UCSD-AML1 (cell line): ENCODE data around the gene TBC1D4.
"Not testable (repeated sequence)": the region's sequence is repeated elsewhere in the genome, so short reads cannot be mapped to it uniquely, and the experiment has no call there.

Experiments
- DNase-seq: peaks from one replicate; lab custom pipeline; 2025; ENCODE audit not compliant: unreplicated experiment; lab: John Stamatoyannopoulos, UW

TBC1D4 gene

GRCh38 chr13:75455962-75456361 is 26.0 kb downstream of the TBC1D4 start:
- DNase-seq = no peak

DNA sequence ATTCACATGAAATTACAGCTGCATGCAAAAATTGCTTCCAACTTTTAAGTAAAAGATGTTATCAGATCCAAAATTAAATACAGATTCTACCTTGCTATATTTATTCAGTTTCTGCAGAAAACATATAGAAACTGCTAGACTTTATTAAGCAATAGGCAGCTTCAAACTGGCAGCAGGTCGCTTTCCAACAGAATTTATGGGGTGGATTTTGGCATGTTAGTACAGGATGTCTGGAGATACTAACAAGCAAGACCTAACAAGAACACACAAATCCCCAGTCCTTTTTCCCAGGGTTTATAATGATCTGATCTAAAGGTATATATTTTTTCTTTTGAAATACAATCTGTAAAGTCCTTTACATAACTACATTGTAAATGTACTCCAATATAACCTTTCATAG is 27.5 kb downstream of the TBC1D4 start:
- no peak for DNase-seq

- DNase-seq = no peak
Measured at GRCh38 chr13:75452564-75452963, 29.4 kb downstream of the TBC1D4 start.

GRCh38 chr13:75447493-75447892 is 34.5 kb downstream of the TBC1D4 start:
- DNase-seq = no peak

DNA sequence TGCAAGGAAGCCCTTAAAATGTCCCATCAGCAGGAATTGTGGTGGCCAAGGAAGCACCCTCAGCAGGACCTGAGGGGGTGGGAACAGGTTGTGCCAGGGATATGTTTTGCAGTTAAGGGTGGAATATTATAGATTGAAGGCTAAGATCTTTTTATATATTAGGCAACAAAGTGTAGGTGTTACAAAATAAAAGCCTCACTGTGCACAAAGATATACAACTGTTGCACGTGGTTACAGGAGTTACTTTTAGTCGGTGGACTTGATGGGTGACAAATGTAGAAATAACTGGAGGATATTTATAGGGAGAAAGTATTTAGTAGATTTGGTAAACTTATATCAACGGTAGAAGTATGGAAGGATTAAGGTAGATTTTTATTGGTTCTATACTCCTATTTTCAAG is 35.1 kb downstream of the TBC1D4 start:
- DNase-seq = no peak

DNA sequence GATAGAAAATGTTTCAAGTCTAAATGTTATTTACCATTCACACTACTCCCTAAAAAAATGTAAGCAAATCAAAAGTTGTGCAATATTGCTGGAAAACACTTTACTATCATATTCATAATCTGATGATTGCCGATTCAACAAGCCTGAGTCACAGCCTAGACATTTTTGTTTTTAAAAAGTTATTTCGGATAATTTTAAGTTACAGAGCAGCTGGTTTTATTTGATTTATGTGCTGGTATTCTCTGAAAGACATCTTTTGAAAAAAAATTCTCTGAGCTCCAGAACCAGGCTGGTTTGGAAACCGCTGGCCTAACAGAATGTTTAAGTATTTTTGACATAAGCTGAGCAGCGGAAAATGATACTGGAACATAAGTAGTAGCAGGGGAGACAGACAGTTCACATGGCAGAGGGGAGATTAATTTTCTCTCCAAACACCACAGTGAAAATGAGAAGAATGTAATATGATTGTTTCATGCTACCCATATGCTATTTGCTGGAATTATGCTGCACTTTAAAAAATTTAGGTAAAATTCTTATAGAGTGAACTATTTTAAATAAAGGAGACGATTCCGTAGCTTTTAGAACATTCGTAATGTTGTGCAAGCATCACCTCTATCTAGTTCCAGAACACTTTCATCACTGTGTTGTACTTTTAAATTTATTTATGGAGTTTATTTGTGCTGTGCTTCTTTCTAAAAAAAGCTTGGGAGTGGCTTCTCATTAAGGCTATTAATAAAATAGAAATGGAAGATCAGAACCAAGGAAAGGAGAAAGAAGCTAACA is 36.1 kb downstream of the TBC1D4 start:
- DNase-seq = no peak

DNA sequence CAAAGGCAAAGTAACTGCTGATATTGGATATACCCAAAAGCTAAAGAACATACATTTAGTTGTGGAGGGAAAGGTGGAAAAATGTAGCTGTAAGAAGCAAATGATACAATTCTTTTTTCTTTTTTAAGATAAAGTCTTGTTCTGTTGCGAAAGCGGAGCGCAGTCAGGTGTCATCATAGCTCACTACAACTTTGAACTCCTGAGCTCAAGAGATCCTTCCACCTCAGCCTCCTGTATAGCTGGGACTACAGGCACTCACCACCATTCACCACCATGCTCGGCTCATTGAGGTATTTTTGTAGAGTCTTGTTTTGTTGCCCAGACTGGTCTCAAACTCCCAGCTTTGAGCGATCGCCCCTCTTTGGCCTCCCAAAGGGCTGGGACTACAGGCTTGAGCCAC is 38.0 kb downstream of the TBC1D4 start:
- DNase-seq = no peak

- no peak for DNase-seq
Measured at GRCh38 chr13:75443356-75443958, 38.5 kb downstream of the TBC1D4 start.

DNA sequence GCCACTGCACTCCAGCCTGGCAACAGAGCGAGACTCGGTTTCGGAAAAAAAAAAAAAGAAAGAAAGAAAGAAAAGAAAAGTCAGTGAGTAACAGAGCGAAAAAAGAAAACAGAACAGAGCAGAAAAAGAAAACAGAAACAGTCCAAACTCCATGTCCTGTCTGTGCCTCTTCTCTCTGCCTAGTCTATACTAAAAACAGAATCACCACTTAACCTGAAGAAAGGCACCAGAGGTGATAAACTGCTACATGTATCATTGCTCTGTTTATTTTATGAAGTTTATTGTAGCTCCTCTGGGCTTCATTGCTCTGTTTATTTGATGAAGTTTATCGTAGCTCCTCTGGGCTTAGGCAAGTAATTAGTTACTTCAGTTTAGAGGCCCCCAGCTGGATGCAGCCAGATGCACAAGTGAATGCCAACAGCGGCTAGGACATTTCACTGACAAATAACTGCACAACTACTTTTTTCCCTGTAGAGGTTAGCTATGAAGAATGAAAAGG is 39.2 kb downstream of the TBC1D4 start:
- no peak for DNase-seq

- no peak for DNase-seq
Measured at GRCh38 chr13:75440100-75440499, 41.9 kb downstream of the TBC1D4 start.

- no peak for DNase-seq
Measured at GRCh38 chr13:75437582-75438318, 44.2 kb downstream of the TBC1D4 start.

GRCh38 chr13:75434126-75434525 is 47.8 kb downstream of the TBC1D4 start:
- not testable (repeated sequence) for DNase-seq

GRCh38 chr13:75432811-75433244 is 49.1 kb downstream of the TBC1D4 start:
- DNase-seq = no peak

- DNase-seq = no peak
Measured at GRCh38 chr13:75432045-75432444, 49.9 kb downstream of the TBC1D4 start.

DNA sequence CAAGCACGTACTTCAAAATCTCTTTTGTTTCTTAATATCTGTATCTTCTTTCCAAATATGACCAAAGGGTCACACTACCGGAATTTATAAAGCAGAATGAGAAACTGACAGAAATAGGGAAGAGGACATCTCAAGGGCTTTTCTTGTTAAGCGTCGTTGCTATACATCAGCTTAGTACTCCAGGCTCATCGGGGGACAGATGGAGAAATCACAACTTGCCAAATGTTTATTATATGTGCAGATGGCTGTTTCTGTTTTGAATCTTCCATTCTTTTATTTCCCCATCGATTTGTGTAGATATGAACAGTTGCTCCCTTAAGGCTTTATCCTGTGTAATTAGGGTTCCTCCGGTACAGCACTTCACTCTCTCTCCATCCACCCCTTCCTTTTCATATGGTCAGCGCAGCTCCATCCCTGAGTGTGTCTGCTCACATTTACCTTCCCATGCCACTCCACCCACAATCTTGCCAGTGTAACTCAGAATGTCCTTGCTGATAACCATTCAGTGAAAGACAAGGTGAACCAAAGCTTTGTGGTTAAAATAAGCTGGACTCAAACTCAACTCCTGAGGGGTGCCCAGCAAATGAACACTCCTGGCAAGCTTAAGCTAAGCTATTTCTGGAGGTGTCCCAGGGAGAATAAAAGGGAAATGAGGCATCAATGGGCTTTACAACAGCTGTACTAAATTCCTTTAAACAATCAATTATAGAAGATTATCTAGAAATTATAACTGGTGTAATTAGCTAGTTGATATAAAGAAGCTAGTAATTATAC is 51.3 kb downstream of the TBC1D4 start:
- no peak for DNase-seq

DNA sequence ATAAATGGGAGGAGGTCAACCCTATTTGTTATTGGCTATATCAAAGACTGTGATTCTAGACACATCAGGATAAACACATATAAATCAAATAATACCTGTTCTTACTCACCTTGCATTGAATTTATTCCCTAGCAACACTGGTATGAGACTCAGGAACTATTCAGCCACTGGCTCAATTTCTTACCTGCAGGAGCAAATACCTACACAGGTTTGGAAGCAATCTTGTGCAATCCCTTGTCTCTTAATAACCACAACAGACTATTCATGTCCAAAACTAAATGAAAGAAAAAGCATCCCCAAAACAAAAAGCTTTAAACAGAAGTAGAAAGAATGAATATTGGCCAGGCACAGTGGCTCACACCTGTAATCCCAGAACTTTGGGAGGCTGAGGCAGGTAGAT is 55.5 kb downstream of the TBC1D4 start:
- no peak for DNase-seq

DNA sequence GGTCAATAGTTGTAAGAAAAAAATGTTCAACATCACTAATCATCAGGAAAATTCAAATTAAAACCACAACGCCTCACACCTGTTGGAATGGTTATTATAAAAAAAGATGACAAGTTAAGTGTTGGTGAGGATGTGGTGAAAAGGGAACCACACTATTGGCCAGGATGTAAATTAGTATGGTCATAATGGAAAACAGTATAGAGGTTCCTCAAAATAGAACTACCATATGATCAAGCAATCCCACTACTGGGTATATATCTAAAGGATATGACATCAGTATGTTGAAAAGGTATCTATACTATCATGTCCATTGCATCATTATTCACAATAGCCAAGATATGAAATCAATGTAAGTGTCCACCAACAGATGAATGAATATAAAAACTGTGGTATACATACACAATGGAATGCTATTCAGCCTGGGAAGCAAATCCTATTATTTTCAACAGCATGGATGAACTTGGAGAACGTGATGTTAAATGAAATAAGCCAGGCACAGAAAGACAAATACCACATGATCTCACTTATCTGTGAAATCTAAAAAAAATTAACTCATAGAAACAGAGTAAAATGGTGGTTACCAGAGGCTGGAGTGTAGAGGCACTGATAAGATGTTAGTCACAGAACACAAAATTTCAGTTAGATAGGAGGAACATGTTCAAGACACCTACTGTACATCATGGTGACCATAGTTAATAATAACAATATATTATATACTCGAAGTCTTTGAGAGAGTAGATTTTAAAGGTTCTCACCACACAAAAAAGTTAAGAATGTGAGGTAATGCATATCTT is 56.6 kb downstream of the TBC1D4 start:
- DNase-seq = no peak

DNA sequence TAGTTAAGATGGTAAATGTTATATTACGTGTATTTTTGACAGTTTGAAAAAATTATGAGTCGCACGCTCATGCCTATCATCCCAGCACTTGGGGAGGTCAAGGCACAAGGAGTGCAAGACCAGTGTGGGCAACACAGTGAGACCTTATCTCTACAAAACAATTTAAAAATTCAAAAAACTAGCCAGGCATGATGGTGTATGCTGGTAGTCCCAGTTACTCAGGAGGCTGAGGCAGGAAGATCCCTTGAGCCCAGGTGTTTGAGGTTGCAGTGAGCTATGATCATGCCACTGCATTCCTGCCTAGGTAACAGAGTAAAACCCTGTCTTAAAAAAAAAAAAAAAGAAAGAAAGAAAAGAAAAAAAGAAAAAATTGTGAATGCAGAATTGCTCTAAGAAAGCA is 58.0 kb downstream of the TBC1D4 start:
- no peak for DNase-seq

GRCh38 chr13:75422028-75422427 is 59.9 kb downstream of the TBC1D4 start:
- no peak for DNase-seq

DNA sequence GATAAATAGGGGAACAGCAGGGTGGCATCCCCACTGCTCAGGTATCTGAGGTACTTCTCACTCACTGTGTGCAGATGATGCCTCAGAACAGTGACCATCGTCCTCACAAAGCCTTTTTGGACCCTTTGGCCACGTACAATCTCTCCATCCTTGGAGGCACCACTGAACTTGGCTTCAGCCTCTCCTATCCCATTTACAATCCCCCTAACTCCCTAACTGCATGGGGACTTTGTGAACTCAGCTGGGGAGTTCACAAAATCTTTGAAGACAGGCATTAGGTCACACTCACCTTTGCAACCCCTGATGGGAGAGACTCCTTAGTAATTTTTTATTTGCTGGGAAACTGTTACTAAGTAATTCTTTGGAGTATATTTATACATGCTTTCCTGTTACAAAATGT is 60.8 kb downstream of the TBC1D4 start:
- DNase-seq = no peak
